G401.6 (cell line): ENCODE results near the gene ARHGAP42.
"Not testable (repeated sequence)": the region's sequence is repeated elsewhere in the genome, so short reads cannot be mapped to it uniquely, and the experiment has no call there.

Experiments
- FAIRE-seq: peaks from 2 replicates; lab custom pipeline; 2012; peaks lifted over from hg19 to GRCh38; lab: Jason Lieb, UNC

The ARHGAP42 gene

DNA sequence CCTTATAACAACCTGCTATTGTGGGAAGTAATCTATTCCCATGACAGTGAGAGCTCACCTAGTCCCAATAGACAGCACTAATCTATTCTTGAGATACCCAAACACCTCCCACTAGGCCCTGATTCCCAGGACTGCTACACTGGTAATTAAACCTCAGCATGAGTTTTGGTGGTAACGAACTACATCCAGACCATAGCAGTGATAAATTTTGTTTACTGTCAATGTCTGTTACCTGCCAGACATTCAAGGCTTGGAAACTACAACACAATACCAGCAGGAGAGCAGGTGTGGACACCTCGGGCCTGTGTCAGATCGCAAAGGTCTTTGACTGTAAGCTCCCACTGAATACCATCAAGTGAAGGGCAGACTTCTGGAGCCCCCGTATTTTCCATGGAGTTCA, 187.1 kb downstream of the ARHGAP42 start:
- FAIRE-seq: no peak

DNA sequence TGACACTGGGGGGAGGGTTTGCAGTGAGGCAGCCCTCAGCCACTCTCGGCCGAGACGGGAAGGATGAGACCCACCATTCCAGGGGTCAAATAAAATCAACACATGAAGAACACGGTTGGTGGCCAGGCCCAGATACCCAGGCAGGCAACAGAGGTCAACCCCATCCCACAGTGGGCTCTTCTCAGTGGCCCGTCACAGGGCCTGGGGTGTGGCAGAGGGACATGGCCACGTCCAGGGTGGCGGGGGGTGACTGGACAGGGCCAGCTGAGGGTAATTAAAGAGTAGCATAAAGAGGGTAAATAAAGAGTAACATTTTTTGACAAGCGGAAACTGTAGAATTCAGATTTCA, 188.4 kb downstream of the ARHGAP42 start:
- FAIRE-seq: no peak

DNA sequence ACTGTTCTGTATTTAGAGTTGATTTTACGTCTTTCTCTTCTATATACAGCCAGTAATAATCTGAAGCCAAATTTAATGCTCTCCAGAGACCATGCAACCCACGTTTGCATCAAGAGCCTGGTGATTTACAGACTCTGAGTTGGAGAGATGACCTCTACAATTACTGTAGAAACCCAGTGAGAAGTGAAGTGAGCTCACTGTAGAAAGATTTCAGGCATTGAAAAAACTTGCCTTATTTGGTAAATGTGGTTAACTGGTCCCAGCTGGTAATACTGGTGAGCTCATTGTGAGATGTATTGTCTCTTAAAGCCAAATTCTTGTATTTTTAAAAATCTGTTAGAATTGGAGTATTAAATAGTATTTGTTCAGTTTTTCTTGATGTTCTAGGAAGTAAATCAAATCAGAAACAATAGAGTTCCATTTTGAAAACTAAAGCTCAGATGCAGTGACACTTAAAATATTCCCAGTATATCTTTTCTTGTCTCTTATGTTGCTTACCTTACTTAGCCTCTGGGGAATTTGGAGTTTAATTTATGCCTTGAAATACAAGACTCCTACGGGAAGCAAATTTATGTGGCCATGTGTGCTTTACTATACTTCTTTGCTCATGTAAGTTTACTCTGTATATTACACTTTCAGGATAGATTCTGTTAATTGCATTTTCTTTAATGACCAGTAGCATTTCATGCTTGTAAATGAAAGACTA, 189.9 kb downstream of the ARHGAP42 start:
- no peak for FAIRE-seq

DNA sequence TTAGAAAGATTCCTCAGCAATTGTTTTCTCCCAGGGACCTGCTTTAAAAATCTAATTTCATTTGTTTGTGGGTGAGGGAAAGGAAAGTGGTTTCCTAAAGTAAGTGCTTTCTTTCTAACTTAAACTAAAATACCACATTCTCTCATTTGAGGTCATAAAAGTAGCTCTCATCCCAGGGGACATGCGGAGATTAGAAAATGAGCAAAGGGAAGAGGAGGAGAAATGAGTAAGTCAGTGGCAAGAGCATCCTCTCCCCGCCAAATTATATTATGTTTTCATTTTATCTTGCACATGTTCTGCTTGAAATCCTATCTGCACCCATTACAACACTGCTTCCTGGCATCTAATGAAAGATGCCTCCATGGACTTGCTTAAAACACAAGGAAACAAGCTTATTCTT, 191.4 kb downstream of the ARHGAP42 start:
- FAIRE-seq: no peak

DNA sequence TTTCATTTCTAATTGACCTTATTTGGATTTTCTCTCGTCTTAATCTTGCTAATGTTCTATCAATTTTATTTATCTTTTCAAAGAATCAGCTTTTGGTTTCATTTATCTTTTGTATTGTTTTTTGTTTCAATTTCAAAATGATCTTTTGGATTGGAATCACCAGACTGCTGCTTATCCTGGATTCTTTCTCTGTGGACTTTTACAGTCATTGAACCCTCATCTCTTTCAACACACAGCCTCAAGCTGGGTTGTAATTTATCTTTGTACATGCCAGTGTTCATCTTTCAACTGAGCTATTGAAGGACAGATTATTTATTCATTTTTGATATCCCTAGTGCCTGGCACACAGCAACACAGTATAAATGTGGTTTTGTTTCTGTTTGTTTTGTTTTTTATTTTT, 195.9 kb downstream of the ARHGAP42 start:
- no peak for FAIRE-seq

DNA sequence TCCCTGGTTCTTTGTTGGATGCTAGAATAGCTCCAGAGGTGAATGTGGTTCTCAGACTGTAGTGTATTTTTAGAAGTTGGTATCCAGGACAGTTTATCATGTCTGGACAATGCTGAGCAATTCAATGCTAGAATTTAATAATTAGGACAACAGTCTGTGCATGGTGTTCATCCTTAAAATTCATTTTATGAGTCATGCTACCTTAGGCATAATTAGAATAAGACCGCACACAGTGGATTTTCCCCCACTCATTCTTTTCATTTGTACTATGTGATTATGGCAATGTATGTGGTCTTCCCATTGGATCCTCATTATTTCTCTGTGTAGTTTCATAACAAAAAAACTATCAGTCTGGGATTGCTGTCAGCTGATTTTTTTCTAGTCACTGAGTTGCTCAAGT, 196.7 kb downstream of the ARHGAP42 start:
- no peak for FAIRE-seq

DNA sequence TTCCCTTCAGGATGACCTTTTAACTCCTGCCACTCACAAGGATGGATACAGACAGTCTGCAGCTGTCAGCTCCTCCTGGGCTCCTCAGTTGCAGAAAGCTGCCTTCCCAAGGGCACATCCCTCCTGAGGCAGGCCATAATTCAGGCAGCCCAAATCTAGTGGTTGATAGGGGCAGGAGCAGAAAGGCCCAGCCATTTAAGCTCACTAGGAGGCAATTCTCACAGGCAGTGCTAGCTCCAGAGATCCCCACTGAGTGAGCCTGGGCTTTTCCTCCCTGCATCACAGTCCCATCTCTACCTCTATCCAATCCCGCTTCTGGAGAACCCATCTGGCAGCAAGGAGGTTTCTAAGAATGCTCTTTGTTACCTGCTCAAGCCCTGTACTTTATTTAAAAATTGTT, 200.6 kb downstream of the ARHGAP42 start:
- FAIRE-seq: no peak

DNA sequence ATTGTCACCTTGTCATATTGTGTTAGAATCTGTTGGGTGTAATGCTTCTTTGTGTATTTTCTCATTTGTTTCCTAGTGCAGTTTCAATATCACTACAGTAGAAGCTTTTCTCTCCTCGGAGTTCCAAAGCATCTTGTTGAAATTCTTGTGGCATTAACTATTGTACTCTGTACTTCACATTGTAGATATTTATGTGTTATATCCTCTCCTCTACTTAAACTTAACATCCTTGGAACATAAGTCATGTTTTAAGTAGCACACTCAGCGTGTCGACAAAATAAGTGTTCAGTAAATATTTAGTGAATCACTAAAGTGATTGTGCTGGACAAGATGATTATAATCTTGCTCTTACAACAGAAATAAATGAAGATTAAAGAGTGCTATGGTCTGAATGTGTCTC, 201.7 kb downstream of the ARHGAP42 start:
- no peak for FAIRE-seq

DNA sequence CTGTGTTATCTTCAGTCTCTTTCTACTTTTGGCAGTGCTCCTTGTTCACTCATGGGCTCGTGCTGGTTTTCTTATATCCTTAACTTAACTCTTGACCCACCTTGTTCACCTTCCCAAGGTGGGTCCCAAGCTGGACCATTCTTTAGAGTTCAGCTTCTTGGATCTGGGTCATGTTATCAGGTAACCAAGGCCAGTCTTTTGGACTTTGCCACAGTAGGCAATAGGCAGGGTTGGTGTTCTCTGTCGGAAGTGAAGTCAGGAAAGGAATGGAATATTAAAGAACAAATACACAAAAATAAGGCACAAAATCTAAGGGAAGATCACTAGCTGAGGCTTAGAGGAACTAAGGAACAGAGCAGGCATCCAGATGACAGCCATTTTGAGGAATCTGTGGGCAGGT, 202.7 kb downstream of the ARHGAP42 start:
- no peak for FAIRE-seq

DNA sequence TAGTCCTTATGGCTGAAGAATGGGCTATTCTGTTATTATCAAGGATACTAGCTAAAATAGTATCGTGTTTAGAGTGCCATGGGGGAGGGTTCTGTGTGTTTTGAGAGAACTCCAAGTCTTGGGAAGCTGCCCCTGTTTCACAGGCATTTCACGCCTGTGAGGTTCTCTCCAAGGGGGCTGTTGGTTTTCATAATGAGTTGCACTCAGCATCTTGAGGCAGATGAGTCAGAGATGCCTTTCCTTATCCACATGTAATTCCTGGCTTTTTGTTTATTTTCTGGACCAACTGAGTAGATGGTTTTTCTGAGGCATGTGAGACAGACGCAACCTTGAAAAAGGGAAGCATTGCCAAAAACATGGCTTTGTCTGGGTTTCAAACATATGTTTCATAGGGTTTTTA, 203.7 kb downstream of the ARHGAP42 start:
- no peak for FAIRE-seq

DNA sequence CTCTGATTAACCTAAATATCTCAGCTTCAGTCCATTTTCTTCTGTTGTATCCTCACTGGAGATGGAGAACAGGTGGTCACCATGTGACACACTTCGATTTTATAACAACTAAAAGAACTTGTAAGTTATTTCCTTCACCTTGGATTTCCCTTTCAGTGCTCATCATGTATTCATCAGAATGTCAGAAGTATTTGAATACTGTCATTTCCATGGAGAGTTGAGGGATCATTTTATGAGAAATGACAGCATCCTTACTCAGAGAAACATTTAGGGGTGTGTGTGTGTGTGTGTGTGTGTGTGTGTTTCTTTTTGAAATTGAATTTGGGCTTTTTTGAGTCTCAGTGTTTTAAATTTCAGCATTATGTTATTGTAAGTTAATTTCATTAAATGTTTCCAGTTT, 205.8 kb downstream of the ARHGAP42 start:
- no peak for FAIRE-seq

DNA sequence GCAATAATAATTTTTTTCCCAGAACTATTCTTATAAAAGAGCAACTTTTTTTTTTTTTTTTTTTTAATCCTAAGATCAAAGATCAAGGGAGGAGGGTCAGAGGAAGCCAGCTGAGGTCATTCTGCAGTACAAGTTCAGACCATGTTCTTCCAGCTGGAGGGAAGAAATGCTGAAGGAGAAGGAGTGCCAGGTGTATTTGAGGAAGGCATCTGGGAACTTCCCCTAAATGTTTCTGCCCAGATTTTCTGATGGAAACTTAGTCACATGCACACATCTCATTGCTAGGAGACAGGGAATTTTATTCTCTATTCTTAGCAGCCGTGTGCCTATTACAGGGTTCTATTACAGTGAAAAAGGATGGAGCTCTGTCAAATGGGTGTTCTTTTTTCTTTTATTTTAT, 208.4 kb downstream of the ARHGAP42 start:
- FAIRE-seq: no peak

DNA sequence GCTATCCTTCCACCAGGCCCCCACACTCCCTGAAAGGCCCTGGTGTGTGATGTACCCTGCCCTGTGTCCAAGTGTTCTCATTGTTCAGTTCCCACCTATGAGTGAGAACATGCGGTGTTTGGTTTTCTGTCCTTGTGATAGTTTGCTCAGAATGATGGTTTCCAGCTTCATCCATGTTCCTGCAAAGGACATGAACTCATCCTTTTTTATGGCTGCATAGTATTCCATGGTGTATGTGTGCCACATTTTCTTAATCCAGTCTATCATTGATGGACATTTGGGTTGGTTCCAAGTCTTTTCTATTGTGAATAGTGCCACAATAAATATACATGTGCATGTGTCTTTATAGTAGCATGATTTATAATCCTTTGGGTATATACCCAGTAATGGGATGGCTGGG, 208.9 kb downstream of the ARHGAP42 start:
- FAIRE-seq: not testable (repeated sequence)

DNA sequence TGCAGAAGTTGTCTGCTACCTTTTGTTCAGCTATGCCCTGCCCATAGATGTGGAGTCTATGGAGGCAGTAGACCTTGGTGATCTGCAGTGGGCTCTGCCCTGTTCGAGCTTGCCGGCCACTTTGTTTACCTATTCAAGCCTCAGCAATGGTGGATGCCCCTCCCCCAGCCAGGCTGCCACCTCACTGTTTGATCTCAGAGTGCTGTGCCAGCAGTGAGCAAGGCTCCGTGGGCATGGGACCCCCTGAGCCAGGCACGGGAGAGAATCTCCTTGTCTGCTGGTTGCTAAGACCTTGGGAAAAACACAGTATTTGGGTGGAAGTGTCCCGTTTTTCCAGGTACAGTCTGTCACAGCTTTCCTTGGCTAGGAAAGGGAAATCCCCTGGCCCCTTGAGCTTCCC, 214.4 kb downstream of the ARHGAP42 start:
- not testable (repeated sequence) for FAIRE-seq

DNA sequence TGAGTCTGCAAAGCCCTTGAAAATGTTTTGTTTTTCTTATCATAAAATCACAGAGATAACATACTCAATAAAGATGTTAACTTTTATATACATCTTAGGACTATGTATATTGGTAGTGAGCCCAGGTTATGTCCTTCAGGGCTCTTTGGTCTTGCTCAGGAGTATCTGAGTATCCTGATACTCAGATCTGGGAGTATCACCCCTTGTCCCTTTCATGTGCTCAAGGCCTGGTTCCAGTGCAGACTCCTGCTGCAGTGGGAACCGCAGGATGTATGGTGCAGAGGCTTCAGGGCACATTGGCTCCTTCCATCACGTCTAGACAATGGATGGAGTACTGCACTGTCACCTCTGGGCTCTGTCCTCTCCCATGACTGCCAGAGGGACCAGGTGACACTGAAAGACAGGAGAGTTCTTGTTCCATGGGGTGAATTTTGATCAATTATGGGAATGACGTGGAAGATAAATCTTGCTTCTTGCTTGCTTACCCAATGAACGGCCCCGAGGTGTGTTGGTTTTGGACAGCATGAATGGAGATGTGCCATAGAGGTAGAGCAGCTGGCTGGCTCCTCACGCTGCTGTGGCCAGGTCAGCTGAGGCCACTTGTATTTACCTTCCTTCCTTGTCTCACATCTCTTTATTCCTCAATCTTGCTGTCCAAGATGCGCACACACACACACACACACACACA, 215.5 kb downstream of the ARHGAP42 start:
- no peak for FAIRE-seq

DNA sequence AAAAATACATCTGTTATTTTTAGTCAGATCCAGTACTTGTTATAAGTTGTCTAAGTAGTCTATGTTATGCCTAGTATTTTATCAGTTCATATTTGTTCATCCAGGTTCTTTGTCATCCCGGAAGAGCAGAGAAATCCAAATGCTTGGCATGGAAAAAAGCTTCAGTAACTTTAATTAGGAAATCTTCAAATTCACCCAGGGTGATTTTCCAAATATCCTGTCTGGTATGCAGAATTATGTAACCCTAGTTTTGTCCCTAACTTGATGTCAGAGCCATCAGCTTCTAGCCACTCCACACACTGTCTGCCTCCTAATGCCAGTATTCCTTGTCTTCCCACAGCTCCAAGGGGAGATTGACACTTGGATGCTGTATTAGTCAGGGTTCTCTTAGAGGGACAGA, 216.2 kb downstream of the ARHGAP42 start:
- no peak for FAIRE-seq

DNA sequence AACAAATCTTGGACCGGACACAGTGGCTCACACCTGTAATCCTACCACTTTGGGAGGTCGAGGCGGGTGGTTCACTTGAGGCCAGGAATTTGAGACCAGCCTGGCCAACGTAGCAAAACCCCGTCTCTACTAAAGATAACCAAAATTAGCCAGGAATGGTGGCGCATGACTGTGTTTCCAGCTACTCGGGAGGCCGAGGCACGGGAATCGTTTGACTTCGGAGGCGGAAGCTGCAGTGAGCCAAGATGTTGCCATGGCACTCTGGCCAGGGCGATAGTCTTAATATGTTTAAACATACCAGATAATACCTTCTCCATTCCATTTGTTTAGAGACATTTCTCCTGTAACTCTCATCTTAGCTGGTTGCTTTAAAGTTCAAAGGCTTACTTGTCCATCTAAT, 218.6 kb downstream of the ARHGAP42 start:
- no peak for FAIRE-seq

DNA sequence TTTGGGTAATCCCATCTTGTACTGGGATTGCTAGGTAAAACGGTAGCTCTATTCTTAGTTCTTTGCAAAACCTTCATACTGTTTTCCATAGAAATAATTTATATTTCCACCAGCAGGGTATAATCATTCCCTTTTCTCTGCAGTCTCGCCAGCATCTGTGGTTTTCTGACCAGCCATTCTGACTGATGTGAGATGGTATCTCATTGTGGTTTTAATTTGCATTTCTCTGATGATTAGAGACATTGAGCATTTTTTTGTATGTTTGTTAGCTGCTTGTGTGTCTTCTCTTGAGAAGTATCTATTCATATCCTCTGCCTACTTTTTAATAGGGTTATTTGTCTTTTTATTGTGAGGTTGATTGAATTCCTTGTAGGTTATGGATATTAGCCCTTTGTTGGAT, 221.7 kb downstream of the ARHGAP42 start:
- no peak for FAIRE-seq

DNA sequence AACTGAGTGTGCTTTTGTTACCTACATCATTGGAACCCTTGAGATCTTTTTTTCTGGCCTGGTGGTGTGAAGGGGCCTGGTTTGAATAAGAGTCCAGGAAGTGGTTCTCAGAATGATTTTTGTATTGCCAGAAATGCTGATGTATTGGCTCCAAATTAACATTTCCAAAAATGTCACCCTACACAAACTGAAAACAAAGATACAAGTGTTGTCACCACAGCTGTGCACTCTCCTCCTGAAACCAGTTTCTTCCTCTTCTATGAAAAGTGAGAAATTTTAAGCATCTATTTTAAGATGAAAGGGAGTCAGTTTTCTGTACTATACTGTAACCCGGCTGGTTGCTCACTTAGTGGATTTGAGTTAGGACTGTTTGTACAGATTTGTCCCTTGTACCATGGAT, 223.7 kb downstream of the ARHGAP42 start:
- FAIRE-seq: no peak

DNA sequence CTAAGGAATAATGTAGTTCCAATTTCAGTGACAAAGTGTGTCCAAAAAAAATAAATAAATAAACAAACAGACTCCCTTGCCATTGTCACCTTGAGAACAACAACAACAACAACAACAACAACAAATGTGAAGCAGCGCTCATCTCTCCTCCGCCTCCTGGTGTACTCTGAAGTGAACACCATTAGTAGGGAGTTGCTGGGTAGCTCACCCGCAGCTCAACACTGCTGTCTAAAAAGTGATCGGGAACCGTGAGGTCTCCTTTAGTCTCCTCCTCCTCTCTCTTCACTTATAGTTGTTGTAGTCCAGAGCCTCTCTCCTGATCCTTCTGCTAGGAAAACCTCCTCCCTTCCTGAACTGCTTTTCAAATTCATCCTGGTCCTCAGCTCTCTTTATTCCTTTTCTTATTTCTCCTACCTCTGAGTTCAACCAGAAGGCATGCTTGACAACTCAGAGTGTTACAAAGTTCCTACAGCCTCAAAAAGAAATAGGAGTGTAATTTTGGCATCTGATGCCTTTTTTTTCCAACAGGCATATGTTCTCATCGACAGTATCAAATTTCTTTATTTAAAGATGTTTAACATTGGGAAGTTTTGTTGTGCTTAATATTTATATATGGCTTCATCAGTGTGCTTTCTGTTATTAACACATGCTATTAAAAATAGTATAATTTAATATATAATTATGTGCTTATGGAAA, 227.5 kb downstream of the ARHGAP42 start:
- no peak for FAIRE-seq

DNA sequence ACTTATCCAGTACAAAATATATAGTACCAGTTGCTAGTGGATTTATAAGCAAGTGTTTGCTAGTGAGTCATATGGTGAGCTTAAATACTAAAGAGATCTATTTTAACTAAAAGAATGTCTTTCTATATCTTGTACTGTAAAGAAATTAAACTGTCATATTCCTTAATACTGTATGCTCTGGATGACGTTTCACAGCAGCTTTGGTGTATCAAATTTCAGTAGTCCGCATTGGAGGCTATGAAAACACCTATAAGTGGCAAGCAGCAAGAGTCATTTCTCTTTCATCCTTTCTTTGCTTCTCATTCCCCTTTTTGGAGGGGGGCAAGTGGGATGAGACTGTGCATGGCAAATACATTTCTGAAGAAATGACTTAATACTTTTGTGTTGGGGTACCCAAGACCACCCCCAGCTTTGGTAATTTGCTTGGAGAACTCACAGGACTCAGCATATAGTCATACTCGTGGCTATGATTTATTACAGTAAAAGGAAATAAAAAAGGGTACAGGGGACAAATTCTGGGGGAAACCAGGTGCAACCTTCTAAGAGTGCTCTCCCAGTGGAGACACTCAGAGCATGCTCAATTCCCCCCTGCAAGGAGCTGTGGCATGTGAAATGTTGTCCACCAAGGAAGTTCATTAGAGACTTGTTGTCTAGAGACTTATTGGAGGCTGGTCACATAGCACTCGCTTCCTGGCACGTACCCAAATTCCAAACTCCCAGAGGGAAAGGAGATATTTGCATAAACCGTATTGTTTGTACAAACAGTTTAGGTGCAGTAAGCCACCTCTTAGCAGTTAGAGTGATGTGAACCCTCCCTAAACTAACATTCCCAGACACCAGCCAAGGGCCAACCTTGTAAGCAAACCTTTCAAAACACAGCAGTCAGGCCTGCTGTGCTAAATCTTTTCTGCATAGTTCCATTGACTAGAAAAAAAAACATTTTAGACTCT, 231.7 kb downstream of the ARHGAP42 start:
- no peak for FAIRE-seq

DNA sequence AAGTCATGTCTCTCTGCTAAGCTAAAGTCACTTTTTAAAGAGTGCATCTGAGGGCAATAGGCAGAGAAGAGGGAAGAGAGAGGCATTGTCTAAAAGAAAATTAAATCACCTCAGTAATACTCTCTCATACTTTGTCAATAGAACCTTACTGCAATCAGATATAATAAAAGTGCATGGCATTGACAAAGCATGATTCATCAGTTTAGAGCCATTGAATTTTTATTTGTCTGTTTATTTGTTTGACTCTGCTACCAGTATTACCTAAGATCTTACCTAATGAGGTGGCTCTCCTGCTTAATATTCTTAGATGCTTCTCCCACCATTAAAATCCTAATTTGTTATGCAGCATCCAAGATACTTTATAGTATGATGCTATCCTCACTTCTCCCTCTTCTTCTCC, 233.5 kb downstream of the ARHGAP42 start:
- FAIRE-seq: no peak

DNA sequence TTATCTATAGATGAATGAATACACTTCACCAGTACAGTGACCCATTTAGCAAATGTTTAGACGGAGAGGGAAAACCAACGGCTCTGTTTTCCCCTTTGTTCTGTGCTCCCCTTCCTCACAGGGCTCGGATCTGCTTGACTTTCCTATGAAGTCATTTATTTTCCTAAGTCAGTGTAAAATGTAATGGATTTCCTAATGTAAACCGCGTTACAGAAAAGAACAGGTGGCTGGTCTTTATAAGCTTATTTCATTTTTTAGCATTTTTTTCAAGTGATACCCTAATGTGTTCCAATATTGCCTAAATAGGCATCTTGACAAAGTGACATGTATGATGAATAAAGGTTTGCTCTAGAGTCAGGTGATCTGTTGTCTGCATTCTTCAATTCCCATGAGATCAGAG, 235.0 kb downstream of the ARHGAP42 start:
- no peak for FAIRE-seq
